ENCODE results near the gene AVEN. TPM values are rescaled to one million over a fixed set of nuclear protein-coding genes. Genes with fewer than 3 reads are reported as not detected.

AVEN gene
- polyA plus RNA-seq, 4 donors: 15.3 to 16.6 (median 15.8) TPM

Other genes starting within 250 kb of the AVEN start
- gene CHRM5, start 70.7 kb downstream of the AVEN start, polyA plus RNA-seq (ENCODE audit: insufficient read length in 4 of 4): under 1 TPM; 0.16 to 0.44 (median 0.31) TPM
- gene EMC7, start 62.7 kb upstream of the AVEN start, polyA plus RNA-seq (ENCODE audit: insufficient read length in 4 of 4): 100 to 1,000 TPM in 1 of 4 donors, 10 to 100 TPM in 3; 77.3 to 103 (median 83.4) TPM
- gene PGBD4, start 62.9 kb upstream of the AVEN start, polyA plus RNA-seq (ENCODE audit: insufficient read length in 4 of 4): 1 to 10 TPM; 1.6 to 2.6 (median 2.3) TPM
- 10 to 100 TPM; 49.1 to 99.3 (median 64.9) TPM for gene KATNBL1, start 170.9 kb upstream of the AVEN start, polyA plus RNA-seq (ENCODE audit: insufficient read length in 4 of 4)
- gene EMC4, start 185.8 kb upstream of the AVEN start, polyA plus RNA-seq (ENCODE audit: insufficient read length in 4 of 4): 100 to 1,000 TPM; 115 to 139 (median 131) TPM

Measured in left renal cortex interstitium (tissue), 4 donors.